Loucy (cell line): ENCODE results near the gene NDUFV1.

Experiments used
- CTCF ChIP-seq: fragments of 200-600 bp; sonication (generic); conservative IDR thresholded peaks from 2 replicates; pipeline ENCODE4 v1.5.1; 2014; ENCODE audit warnings: mild to moderate bottlenecking, antibody characterized with exemption, low read length
- EZH2phosphoT487 ChIP-seq: fragments of 200-600 bp; IDR thresholded peaks from 2 replicates; pipeline ENCODE4 v1.6.1; 2018; ENCODE audit warnings: antibody characterized with exemption, mild to moderate bottlenecking, moderate library complexity, borderline replicate concordance

GRCh38 chr11:67612751-67613150 is 6.0 kb downstream of the NDUFV1 start:
- TF ChIP-seq CTCF (no peak), EZH2phosphoT487 (no peak)
